Nucleus accumbens (tissue), 56 donors: Measurements from ENCODE around the gene KCNC4.

Experiments
- DNase-seq, 56 donors: peaks; one replicate each; lab custom pipeline; 2025; lab: John Stamatoyannopoulos, UW

The KCNC4 gene

GRCh38 chr1:110187139-110187890 is 22.8 kb upstream of the KCNC4 start:
- DNase-seq: no peak

DNA sequence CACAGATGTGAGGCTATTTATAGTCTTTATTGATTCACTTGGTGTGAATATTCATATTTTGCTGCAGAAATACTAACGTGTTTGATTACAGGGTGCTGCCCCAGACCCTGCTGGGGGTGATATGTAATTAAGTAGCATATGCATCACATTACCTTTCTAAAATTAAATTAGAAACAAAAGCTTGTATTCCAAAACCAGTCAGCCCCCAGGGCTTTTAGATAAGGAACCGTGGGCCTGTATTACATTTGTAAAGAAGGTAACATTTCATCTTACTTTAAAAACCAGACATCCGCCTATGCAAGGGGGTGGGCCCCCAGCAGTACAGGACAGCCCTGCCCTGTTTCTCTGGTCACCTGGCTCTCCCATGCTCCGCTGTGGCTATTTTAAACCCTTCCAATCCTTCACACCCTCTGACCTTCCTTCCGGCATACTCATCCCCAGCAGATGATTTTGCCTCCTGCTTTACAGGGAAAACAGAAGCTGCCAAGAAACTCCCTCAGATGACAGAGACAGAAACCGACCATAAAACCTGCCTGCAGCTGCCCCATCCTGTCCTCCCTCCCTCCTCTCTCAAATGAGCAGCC is 22.0 kb upstream of the KCNC4 start:
- DNase-seq: no peak

DNA sequence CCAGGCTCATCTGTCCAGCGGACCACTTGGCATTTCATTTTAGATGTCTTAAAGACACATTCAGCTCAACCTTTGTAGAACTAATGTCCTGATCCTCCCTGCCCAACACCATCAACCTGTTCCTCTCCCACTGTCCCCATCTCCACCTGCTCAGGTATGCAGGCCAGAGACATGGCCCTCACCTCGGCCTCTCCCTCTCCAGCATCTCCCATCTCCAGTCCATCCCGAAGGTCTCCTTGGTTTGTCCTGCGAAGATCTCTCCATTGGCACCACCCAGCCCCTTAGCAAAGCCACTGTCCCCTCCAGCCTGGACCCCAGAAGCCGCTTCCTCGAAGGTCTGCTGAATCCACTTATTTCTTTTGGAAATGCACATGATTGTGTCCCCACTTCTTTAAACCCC is 20.9 kb upstream of the KCNC4 start:
- no peak for DNase-seq

GRCh38 chr1:110190282-110190929 is 19.7 kb upstream of the KCNC4 start:
- DNase-seq: peak in 14 of 56 donors; percentile 14 to 66 (median 24)

GRCh38 chr1:110192541-110192940 is 17.6 kb upstream of the KCNC4 start:
- no peak for DNase-seq

DNA sequence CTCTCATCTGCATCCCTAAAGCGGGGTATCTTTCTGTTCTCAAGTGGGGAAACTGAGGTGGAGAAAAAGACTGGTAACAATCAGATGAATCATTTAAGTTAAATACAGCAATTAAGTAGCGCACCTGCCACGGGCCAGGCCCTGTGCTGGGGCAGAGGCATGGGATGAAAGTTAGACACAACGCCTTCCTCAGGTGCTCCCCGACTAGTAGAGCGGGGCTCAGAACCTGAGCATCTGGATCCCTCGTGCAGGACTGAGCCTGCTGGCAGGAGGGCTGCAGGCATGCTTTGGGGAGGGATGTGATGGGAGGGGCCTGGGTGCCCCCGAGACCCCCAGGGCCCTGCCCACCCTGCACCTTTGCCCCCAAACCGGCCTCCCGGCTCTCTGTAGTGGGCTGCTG is 14.9 kb upstream of the KCNC4 start:
- DNase-seq: no peak

DNA sequence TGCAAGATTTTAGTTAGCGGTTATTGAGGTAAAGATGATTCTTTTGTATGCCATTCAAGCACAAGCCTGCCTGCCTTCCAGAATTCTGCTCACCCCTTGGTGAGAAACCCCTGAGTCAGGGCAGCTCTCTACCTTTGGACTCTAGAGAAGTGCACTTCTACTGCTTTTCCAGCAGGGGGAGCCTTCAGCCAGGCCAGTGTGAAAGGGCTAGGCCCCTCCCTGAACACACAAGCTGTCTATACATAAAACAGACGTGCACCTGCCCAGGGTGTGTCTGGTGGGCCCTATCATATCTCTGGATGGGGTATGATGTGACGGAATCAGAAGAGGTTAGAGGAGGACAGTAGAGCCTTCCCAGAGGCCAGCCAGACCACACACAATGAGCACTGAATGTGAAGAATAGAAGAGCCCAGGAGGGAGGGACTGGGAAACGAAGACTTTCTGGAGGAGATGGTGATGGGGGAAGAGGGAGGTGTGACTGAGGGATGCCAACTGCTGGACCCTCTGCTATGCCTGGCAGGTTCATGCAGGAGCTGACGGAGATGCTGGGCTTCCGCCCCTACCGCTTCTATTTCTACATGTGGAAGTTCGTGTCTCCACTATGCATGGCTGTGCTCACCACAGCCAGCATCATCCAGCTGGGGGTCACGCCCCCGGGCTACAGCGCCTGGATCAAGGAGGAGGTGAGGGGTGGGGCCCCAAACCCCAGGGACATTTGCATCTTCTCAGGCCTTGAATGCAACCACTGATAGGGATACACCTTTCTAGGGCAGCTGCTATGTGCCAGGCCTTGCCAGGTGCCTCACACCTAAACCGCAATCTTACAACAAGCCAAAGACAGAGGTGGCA is 13.0 kb upstream of the KCNC4 start:
- DNase-seq: peak in 7 of 56 donors; percentile 8 to 32 (median 10)

DNA sequence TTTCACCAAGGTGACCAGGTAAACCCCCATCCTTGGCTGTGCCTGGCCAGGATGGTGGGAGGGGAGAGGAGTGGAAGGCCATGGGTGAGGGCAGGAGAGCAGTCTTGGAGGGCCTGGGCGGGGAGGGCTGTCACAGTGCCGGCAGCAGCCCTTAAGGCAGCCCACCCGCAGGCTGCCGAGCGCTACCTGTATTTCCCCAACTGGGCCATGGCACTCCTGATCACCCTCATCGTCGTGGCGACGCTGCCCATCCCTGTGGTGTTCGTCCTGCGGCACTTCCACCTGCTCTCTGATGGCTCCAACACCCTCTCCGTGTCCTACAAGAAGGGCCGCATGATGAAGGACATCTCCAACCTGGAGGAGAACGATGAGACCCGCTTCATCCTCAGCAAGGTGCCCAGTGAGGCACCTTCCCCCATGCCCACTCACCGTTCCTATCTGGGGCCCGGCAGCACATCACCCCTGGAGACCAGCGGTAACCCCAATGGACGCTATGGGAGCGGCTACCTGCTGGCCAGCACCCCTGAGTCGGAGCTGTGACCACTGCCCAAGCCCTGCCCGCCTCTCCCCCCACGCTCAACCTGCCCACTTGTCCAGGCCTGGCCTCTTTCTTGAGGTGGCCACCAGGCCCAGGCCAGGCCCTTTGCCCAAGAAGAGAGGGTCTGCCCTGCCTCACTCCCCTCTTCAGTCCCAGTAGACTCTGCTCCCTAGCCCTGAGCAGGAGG is 12.0 kb upstream of the KCNC4 start:
- no peak for DNase-seq

- no peak for DNase-seq
Measured at GRCh38 chr1:110198746-110199145, 11.4 kb upstream of the KCNC4 start.

DNA sequence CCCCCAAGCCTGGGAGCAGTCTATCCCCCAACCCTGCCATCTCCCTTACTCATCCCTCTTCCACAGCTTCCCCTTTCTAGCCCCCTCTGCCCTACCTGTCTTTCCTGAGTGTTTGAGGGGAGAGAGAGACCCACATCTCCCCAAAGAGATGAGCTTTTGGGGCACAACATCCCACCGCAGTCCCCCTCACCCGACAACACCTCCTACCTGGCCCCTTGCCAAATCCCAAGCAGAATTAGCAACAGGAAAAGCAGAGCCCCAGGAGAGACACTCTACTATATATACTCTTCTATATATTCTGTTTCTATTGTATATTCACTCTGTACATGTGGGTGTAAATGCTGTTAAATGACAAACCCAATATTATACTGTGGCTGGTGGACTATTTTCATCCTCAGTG is 9.9 kb upstream of the KCNC4 start:
- no peak for DNase-seq

- peak in 1 of 56 donors; percentile 35 for DNase-seq
Measured at GRCh38 chr1:110200666-110201065, 9.4 kb upstream of the KCNC4 start.

DNA sequence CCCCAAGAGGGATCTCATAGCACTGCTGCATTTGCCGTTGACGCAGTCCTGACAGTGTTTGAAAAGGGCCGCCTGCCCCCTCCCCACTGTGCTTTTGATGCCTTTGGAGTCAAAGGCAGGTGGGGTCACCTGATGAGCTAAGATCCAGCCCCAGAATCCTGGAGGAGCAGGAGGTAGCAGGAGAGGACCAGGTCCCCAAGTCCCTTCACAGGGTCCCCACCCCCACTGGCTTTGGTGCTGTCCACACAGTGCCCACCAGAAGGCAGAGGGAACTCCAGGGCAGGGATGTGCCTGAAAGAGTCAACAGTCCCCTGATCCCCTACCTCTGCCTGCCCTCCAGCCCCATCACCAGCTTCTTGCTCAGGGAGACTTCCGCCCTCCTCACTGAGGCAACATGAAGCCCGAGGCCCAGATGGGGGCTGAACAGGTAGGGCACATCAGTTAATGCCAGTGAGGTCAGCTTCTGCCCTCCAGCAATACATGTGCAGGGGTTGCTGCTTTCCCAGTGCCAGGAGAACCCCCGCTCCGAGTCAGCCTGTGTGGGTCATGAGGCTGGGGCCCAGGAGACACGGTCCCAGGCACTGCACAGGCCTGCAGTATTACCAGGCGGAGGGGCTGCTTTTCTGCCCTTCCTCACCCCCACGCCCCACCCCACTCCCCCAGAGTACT is 8.8 kb upstream of the KCNC4 start:
- no peak for DNase-seq

DNA sequence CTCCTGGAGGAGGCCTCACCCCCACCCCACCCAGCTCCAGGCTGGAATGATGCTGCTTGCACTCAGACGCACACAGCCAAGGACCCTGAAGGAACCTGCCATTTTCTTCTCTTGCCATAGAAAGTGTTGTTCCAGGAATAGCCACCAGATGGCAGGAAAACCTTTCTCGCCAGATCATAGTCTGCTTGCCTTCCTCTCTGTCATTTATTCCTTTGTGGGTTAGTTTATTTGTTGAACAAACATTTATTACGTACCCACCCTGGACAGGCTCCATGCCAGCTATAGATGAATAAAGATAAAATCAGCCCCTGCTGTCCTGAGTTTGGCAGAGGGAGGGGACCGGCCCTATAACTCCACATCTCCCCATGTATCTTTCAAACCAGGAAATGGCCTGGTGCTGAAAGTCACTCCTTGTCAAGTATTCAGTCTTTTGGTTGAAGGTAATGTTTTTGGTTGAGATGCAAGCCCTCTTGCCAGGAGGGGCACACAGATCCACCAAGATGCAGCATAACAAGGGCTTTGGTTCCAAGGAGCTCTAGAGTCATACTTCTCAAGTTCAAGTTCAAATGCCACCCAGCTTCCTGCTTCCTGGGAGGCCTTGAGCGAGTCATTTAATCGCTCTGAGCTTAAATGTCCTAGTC is 7.0 kb upstream of the KCNC4 start:
- DNase-seq: peak in 31 of 56 donors; percentile 5 to 68 (median 29)

DNA sequence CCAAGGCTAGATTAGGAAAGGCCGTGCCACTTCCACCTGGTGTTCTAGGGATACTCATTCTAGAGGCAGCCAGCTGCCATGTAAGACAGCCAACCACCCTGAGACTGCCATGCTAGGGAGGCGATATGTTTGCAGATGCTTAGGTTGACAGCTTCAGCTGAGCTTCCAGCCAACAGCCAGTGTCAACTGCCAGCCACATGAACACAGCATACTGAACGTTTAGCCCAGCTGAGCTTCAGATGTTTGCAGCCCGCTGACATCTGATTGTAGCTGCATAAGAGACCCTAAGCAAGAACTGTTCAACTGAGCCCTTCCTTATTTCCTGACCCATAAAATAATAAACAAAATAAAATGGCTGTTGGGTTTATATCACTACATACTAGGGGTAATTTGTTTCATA is 5.0 kb upstream of the KCNC4 start:
- DNase-seq: no peak

- DNase-seq: no peak
Measured at GRCh38 chr1:110205591-110206155, 4.4 kb upstream of the KCNC4 start.

- DNase-seq: no peak
Measured at GRCh38 chr1:110206261-110206920, 3.7 kb upstream of the KCNC4 start.

DNA sequence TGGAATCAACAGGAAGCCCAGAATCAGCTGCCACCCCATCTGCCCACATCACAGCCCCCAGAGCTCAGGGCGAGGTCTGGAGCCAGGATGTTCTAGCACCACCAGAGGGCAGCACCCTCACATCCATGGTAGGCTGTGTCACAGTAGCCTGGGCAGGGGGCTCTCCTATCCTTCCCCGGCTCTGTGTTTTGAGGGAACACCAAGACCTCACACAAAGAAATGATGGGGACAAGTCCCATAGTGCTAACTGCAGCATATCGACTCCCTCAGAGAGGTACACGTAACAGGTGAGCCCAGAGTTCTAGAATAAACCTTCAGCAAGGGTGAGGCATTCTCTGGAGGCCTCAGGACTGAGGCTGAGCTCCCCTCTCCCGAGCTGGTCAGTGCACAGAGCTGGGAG is 2.3 kb upstream of the KCNC4 start:
- peak in 40 of 56 donors; percentile 10 to 79 (median 38) for DNase-seq

DNA sequence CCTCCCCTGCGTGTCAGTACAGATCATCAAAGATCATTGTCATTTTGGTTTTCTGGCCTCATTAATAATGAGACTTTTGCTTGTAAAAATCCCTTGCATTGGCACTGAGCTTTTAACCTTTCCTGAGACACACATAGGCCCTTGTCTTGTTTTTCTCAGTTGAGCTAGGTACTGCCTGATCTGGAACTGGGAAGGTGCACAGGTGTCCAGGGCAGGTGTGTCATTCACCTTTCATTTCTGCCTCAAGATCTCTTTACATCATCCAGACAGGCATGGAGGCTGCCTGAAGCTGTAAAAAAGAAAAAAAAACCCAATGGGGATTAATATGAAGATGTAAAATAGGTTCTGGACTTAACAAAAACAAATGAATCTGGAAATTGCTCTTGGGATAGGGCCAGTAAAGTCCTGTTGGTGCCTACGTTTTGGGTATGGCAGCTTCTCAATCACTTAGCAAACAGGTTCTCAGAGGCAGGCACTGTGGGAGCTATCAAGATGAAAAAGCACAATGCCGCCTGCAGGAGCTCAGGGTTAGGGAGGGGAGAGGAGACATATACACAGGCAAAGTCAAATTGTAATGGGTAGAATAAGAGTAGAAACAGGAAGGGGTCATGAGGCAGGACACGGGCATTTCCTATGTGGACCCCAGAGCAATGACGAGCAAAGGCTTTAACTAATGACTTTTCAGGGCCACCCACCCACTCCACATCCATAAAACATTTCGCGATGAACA is 1.0 kb upstream of the KCNC4 start:
- DNase-seq: no peak
